Adrenal gland (tissue), 12 donors: Measurements from ENCODE around the gene HRAS. TPM values are rescaled to one million over a fixed set of nuclear protein-coding genes. Genes with fewer than 3 reads are reported as not detected.

Experiments used
- DNase-seq, 7 donors: peaks; one replicate each; pipeline ENCODE4 v3.0.0-alpha.2; 2019 to 2020
- H3K27ac ChIP-seq, 5 donors: fragments of 200-600 bp; sonication (generic) in 4 of 5; 1 replicate in 3 of 5; 2 replicates in 2 of 5; pipeline versions ENCODE4 v1.5.1 to v1.8.0; 2016 to 2020; ENCODE audit warnings: mild to moderate bottlenecking in 1 of 5
- H3K27me3 ChIP-seq: fragments of 200-600 bp; 2 replicates; pipeline ENCODE4 v1.8.0; 2021
- H3K36me3 ChIP-seq, 2 donors: fragments of 200-600 bp; replicated peaks in 1 of 2; 1 replicate in 1 of 2; 2 replicates in 1 of 2; pipeline versions ENCODE4 v1.5.1 to v1.8.0; 2018 to 2022
- H3K4me1 ChIP-seq, 2 donors: fragments of 200-600 bp; replicated peaks in 1 of 2; 1 replicate in 1 of 2; 2 replicates in 1 of 2; pipeline versions ENCODE4 v1.5.1 to v1.8.0; 2018 to 2021
- H3K4me3 ChIP-seq, 4 donors: fragments of 200-600 bp; sonication (generic) in 3 of 4; one replicate each; pipeline ENCODE4 v1.5.1; 2016 to 2018
- H3K9me3 ChIP-seq, 3 donors: fragments of 200-600 bp; sonication (generic) in 1 of 3; replicated peaks in 1 of 3; 1 replicate in 2 of 3; 2 replicates in 1 of 3; pipeline versions ENCODE4 v1.5.1 to v1.8.0; 2016 to 2021
- CTCF ChIP-seq, 6 experiments: fragments of 450-650 bp in 4 of 6; fragments of 200-600 bp in 2 of 6; sonication (generic) in 1 of 6; IDR thresholded peaks; 1 replicate in 5 of 6; 2 replicates in 1 of 6; pipeline versions ENCODE4 v1.5.1 to v1.8.0; 2016 to 2021; ENCODE audit warnings: antibody characterized with exemption in 6 of 6, mild to moderate bottlenecking in 2 of 6, moderate library complexity in 1 of 6
- POLR2A ChIP-seq, 2 donors: fragments of 450-650 bp; IDR thresholded peaks; one replicate each; pipeline ENCODE4 v1.6.1; 2017; ENCODE audit warnings: antibody characterized with exemption in 2 of 2, mild to moderate bottlenecking in 2 of 2, moderate library complexity in 1 of 2
- WGBS, 4 donors: extraction: QIAGEN DNeasy Blood & Tissue Kit in 2 of 4; methylation state at CpG; one replicate each; pipeline versions ENCODE4 v1.1.5 to v1.1.7; 2013 to 2017; 5-methylcytosine and 5-hydroxymethylcytosine counted together
- intact Hi-C, 2 donors: fragments of 100-400 bp; cut with DNase I; formaldehyde crosslinking; loops; one replicate each; pipeline versions ENCODE4 v1.14.1 to v1.15.0; 2022 to 2023
- polyA plus RNA-seq, 3 donors: library from polyadenylated mRNA; stranded (reverse); fragments of 200-250 nt in 2 of 3; fragments of 350-450 nt in 1 of 3; fragmentation: Illumina TruSeq in 1 of 3; extraction: RNeasy Lipid Tissue Mini Kit (QIAGEN cat#74804) in 1 of 3; gene quantifications; one replicate each; pipeline ENCODE4 v1.2.3, GENCODE V29; 2013 to 2014
- total RNA-seq, 9 donors: library from RNA; depleted of rRNA in 4 of 9; stranded (reverse); fragments of >200 nt in 4 of 9; fragments of 120-200 nt in 1 of 9; fragmentation: NEBNext Ultra II Directional in 1 of 9; extraction: Animal tissue kit (Norgen Biotek cat#: 25700) in 1 of 9; gene quantifications; one replicate each; pipeline versions ENCODE4 v1.1.0 to v1.2.4, GENCODE V29; 2013 to 2023
- donor health status: healthy with polysubstance abuse.
- donor health status: Bipolar disorder and iron deficiency.
- donor health status: DM: yes; HTN: yes; CAD: no.
- donor health status: DM: no; HTN: no; CAD: no.
- donor health status: DM: no; HTN: no; CAD: no.
- donor health status: DM: yes; HTN: yes; CAD: no.

Gene HRAS
- total and polyA plus RNA-seq, 12 donors = 10.8 to 190 (median 39.0) TPM

- Histone ChIP-seq H3K27me3 (no peaks in the 10 kb centered on the region), H3K9me3 (no peaks in the 10 kb centered on the region), H3K36me3 (peaks cover 0 to 5% of the 10 kb centered on the region in 2 donors), H3K4me3 (peak overlapping the region; percentile 35 to 97 (median 66)), H3K4me1 (peaks cover 39 to 51% of the 10 kb centered on the region in 2 donors), H3K27ac (peak overlapping the region; percentile 37 to 100 (median 70))
- TF ChIP-seq CTCF (IDR thresholded peaks at IDR 0.05) (no peak), POLR2A (IDR thresholded peaks at IDR 0.05) (no peak)
- intact Hi-C loops = no loop called here
- DNase-seq = peak in 1 of 7 donors; percentile 55
- WGBS, 4 donors = 2 to 6% (median 3%) methylated on average over 23 to 41 of the region's 48 CpGs
These were observed 41.6 kb upstream of the HRAS start for GRCh38 chr11:576811-577610.

- Histone ChIP-seq H3K36me3 (no peaks in the 10 kb centered on the region), H3K27me3 (no peaks in the 10 kb centered on the region), H3K4me1 (peaks cover 39 to 47% of the 10 kb centered on the region in 2 donors), H3K27ac (peak within 1 kb of the TSS; percentile 76 to 100 (median 92)), H3K4me3 (peak within 1 kb of the TSS; percentile 49 to 97 (median 78)), H3K9me3 (no peaks in the 10 kb centered on the region)
- WGBS, 4 donors = 0 to 1% (median 0%) methylated on average over 2 to 95 of the region's 99 CpGs
- intact Hi-C loops = no loop called here
- TF ChIP-seq CTCF (IDR thresholded peaks at IDR 0.05) = peak in 1 of 6 experiments; percentile 13
- peak; percentile 73 to 84 for TF ChIP-seq POLR2A (IDR thresholded peaks at IDR 0.05)
- DNase-seq = peak; percentile 96 to 98 (median 98)
These were observed 40.8 kb upstream of the HRAS start, which contains the start of gene PHRF1 for GRCh38 chr11:575996-576768. Gene PHRF1, plus strand, starts transcription at chr11:576470. Its CDS starts 5,043 bp downstream, at chr11:581513.

GRCh38 chr11:575313-575995 is 40.1 kb upstream of the HRAS start:
- Histone ChIP-seq H3K36me3 (no peaks in the 10 kb centered on the region), H3K27ac (peak overlapping the region in 2 of 5 donors; percentile 41 to 67), H3K4me1 (peaks cover 36 to 40% of the 10 kb centered on the region in 2 donors), H3K9me3 (no peaks in the 10 kb centered on the region), H3K4me3 (peak overlapping the region; percentile 18 to 97 (median 44)), H3K27me3 (no peaks in the 10 kb centered on the region)
- peak in 3 of 7 donors; percentile 47 to 77 (median 69) for DNase-seq
- intact Hi-C loops = no loop called here
- TF ChIP-seq POLR2A (IDR thresholded peaks at IDR 0.05) (peak in 1 of 2 donors; percentile 33), CTCF (IDR thresholded peaks at IDR 0.05) (peak in 1 of 6 experiments; percentile 15)
- 2 to 42% (median 10%) methylated on average over 8 to 80 of the region's 81 CpGs for WGBS, 4 donors
